DND-41 (cell line): ENCODE results near the gene EHD1.

Source experiments
- ATAC-seq: fragments of 200-7000 bp; cut with Tn5 transposase; 3 replicates; pipeline ENCODE4 v1.9.1; 2021; ENCODE audit warnings: low read depth; ENCODE audit not compliant: insufficient read depth
- DNase-seq: peaks from one replicate; pipeline ENCODE4 v3.0.0-alpha.2; 2020
- H2AFZ ChIP-seq: 2 replicates; pipeline ENCODE4 v1.6.0; 2012; ENCODE audit warnings: low read depth, low read length
- H3K27ac ChIP-seq: 2 replicates; pipeline ENCODE4 v1.5.1; 2012; ENCODE audit warnings: low read length, inconsistent platforms
- H3K27me3 ChIP-seq: fragments of 200-600 bp; sonication (generic); 2 replicates; pipeline ENCODE4 v1.6.0; 2012; ENCODE audit warnings: low read length, mild to moderate bottlenecking, inconsistent platforms; ENCODE audit not compliant: insufficient read depth, poor library complexity
- H3K36me3 ChIP-seq: 2 replicates; pipeline ENCODE4 v1.5.1; 2012; ENCODE audit warnings: low read length, inconsistent platforms; ENCODE audit not compliant: insufficient read depth
- H3K4me1 ChIP-seq: 2 replicates; pipeline ENCODE4 v1.5.1; 2012; ENCODE audit warnings: mild to moderate bottlenecking, low read length; ENCODE audit not compliant: insufficient read depth
- H3K4me2 ChIP-seq: 2 replicates; pipeline ENCODE4 v1.6.0; 2012; ENCODE audit warnings: mild to moderate bottlenecking, moderate library complexity, low read length, inconsistent platforms; ENCODE audit not compliant: insufficient read depth
- H3K4me3 ChIP-seq, 2 experiments: fragments of 200-600 bp in 1 of 2; shearing (Covaris generic) in 1 of 2; 2 replicates each; pipeline ENCODE4 v1.5.1; 2012 to 2016; ENCODE audit warnings: inconsistent platforms in 2 of 2, low read length in 2 of 2, mild to moderate bottlenecking in 2 of 2, low read depth in 1 of 2, moderate library complexity in 1 of 2
- H3K79me2 ChIP-seq: 2 replicates; pipeline ENCODE4 v1.6.0; 2012; ENCODE audit warnings: low read length, inconsistent platforms; ENCODE audit not compliant: insufficient read depth
- H3K9ac ChIP-seq: 2 replicates; pipeline ENCODE4 v1.6.0; 2012; ENCODE audit warnings: low read depth, mild to moderate bottlenecking, inconsistent platforms, low read length, moderate library complexity
- H3K9me3 ChIP-seq: 2 replicates; pipeline ENCODE4 v1.5.1; 2012; ENCODE audit warnings: low read length, moderate library complexity, mild to moderate bottlenecking, inconsistent platforms; ENCODE audit not compliant: insufficient read depth, severe bottlenecking
- H4K20me1 ChIP-seq: 2 replicates; pipeline ENCODE4 v1.6.0; 2012; ENCODE audit warnings: low read length; ENCODE audit not compliant: insufficient read depth
- CTCF ChIP-seq: IDR thresholded peaks from 2 replicates; pipeline ENCODE4 v1.5.1; 2012; ENCODE audit warnings: borderline replicate concordance, low read length, moderate library complexity, mild to moderate bottlenecking; ENCODE audit not compliant: poor library complexity, severe bottlenecking; ENCODE audit errors: extremely low read depth
- EZH2 ChIP-seq: IDR thresholded peaks from 3 replicates; pipeline ENCODE4 v1.6.1; 2012; ENCODE audit warnings: borderline replicate concordance, low read depth, mild to moderate bottlenecking, moderate library complexity, low read length, inconsistent platforms; ENCODE audit not compliant: severe bottlenecking

The EHD1 gene

DNA sequence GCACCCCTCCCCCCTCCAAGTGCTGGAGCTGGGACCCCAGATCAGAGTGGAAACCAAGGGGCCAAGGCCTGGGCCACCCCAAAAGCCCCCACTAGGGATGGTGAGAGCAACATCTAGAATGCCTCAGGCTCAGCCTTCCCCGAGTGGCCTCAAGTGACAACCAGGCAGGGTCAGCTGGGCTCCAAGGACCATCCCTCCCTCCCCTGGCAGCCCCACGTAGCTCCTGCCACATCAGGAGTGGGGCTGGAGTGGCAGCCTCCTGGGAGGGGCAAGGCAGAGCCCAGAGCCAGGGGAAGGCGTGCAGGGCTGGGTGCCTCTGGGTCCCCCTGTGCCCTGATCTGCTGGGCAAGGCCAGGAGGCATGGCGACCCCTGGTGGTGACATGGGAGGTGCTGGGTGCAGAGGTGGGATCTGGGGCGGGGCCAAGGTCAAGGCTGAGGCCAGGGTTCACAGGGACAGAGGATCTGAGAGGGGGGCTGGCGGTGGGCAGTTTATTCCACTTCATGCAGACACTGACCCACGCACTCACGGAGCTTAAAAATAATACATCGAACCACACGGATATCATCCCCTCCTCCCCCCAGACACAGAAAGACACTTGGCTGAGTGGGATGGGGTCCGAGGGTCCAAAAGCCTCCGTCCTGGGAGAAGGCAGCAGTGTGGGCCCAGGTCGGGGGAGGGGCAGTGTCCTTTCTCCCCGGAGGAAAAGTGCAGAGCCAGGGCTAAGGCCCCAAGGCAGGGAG, 15.8 kb upstream of the EHD1 start:
- no peak overlapping the region for H2AFZ ChIP-seq

DNA sequence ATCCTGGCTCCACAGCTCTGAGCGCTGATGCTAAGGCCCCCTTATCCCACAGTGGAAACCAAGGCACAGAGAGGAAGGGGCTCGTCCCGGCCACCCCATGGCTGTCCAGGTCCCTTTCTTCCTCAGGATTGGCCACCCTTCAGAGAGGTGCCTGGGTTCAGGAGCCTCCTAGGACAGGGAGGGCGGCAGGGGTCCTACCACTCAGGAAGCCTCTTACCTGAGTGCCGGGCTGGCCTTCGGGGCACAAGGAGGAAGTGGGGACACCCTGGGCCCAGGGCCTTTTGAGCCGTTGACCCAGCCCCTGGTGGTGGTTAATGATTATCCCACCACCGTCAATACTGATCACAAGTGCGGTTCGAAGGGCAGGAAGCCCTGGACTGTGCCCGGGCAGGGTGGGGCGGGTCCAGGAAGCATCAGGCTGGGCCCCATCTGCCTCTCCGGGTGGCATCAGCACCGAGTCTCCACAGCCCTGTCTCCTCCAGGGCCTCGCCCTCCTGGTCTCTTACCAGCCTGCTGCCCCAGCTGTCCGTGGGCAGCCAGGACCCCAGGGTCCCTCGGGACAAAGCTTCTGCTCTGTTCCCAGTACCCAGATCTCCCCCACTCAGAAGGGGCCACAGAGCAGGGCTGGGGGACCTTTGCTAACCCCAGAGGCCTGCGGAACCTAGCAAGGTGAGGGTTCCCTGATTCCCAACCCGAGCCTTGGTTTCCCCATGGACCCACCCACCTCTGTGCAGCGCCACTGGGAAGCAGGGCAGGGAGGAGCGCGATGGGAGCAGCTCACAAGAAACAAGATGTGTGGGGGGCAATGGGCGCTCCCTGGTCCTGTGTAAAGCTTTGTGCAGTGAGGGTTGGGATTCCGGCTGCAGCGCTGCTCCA, 15.0 kb upstream of the EHD1 start:
- no peaks in the 10 kb centered on the region for H3K9me3 ChIP-seq
- no peak overlapping the region for H3K4me3 ChIP-seq
- no peaks in the 10 kb centered on the region for H3K27me3 ChIP-seq
- no peak overlapping the region for H3K9ac ChIP-seq
- H3K79me2 ChIP-seq: no peaks in the 10 kb centered on the region
- H3K4me2 ChIP-seq: no peak overlapping the region; the same call in 1 of the 2 replicates
- H3K36me3 ChIP-seq: peaks cover 26% of the 10 kb centered on the region
- TF ChIP-seq EZH2 (no peak), CTCF (no peak)
- peaks cover under 1% of the 10 kb centered on the region; the same call in 1 of the 2 replicates for H3K4me1 ChIP-seq
- no peaks in the 10 kb centered on the region for H4K20me1 ChIP-seq
- H2AFZ ChIP-seq: no peak overlapping the region
- H3K27ac ChIP-seq: no peak overlapping the region
- ATAC-seq (no peak), DNase-seq (no peak)

More for the DNA sequence above, 15.8 kb upstream of the EHD1 start:
- no peak overlapping the region; the same call in 1 of the 2 replicates for H3K4me2 ChIP-seq
- H3K27ac ChIP-seq: no peak overlapping the region
- peak; percentile 98 for ATAC-seq
- no peak overlapping the region for H3K4me3 ChIP-seq
- peaks cover 29% of the 10 kb centered on the region for H3K36me3 ChIP-seq
- peak; percentile 98 for TF ChIP-seq CTCF
- TF ChIP-seq EZH2: no peak
- no peak overlapping the region for H3K9ac ChIP-seq
- H3K79me2 ChIP-seq: no peaks in the 10 kb centered on the region
- H3K27me3 ChIP-seq: no peaks in the 10 kb centered on the region
- no peaks in the 10 kb centered on the region for H3K4me1 ChIP-seq
- no peaks in the 10 kb centered on the region for H3K9me3 ChIP-seq
- DNase-seq: peak; percentile 89
- H4K20me1 ChIP-seq: no peaks in the 10 kb centered on the region

- no peaks in the 10 kb centered on the region for H3K27me3 ChIP-seq
- H3K4me2 ChIP-seq: no peak overlapping the region
- DNase-seq (no peak), ATAC-seq (no peak)
- H3K27ac ChIP-seq: no peak overlapping the region
- H3K36me3 ChIP-seq: peaks cover 21% of the 10 kb centered on the region
- H3K9me3 ChIP-seq: no peaks in the 10 kb centered on the region
- H3K4me1 ChIP-seq: peaks cover 6% of the 10 kb centered on the region
- no peaks in the 10 kb centered on the region for H4K20me1 ChIP-seq
- no peak overlapping the region for H3K4me3 ChIP-seq
- no peak overlapping the region for H3K9ac ChIP-seq
- H2AFZ ChIP-seq: no peak overlapping the region
- no peak for TF ChIP-seq EZH2
- no peak for TF ChIP-seq CTCF
- H3K79me2 ChIP-seq: no peaks in the 10 kb centered on the region
These were observed 14.4 kb upstream of the EHD1 start for GRCh38 chr11:64892838-64893193.
